ENCODE results near the gene TNFRSF6B.

TNFRSF6B gene

GRCh38 chr20:63686492-63687321 is 9.7 kb upstream of the TNFRSF6B start:
- peak in 1 of 5 donors; percentile 23 for DNase-seq

DNA sequence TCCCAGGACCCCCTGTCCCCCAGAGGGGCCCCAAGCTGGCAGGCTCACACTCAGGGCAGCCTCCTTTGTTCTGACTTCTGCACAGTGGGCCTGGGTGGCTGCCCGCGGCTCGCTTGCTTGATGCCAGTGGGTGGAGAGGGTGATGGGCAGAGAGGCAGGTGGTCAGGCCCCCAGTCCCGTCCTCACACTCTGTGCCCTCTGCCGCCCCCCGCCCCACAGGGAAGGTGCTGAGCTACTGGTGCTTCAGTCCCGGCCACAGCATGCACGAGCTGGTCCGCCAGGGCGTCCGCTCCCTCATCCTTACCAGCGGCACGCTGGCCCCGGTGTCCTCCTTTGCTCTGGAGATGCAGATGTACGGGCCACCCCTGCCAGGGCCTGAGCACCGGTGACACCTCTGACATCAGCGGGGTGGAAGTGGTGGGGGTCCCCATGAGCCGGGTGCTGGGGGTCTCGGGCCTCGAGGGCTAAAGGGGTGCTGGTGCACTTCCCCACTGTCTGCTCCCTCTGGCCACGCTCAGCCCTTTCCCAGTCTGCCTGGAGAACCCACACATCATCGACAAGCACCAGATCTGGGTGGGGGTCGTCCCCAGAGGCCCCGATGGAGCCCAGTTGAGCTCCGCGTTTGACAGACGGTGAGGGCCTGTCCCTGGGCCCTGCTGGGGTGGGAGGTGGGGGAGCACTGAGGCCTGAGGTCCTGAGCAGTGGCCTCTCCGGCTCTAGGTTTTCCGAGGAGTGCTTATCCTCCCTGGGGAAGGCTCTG is 8.9 kb upstream of the TNFRSF6B start:
- DNase-seq, result no peak

DNA sequence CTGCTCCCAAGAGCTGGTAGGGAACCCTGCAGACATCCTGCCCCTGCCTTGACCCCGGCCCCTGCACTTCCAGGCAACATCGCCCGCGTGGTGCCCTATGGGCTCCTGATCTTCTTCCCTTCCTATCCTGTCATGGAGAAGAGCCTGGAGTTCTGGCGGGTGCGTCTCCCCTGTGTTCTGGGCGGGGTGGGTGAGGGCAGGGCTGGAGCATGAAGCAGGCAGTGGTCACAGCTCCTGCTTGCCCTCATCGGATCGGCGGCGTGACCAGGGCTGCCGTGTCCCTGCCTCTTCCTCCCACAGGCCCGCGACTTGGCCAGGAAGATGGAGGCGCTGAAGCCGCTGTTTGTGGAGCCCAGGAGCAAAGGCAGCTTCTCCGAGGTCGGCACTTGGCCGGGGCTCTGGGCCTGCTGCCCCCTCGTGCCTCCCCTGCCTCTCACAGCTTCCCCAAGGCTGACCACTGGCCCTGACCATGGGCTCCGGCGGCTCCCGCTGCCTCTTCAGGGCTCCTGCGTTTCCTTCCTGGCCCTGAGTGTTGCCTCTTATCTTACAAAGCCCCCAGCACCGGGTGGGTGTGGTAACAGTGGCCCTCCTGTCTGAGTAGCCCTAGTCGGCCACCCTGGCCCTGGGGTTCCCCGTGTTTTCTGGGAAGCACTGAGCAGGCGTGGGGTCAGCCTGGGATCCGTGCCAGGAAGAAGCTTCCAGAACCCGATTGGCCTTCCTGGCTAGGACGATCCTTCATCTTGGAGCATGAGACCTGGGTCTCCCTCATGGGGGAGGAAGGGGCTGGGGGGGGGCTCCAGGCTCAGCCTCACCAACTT is 8.0 kb upstream of the TNFRSF6B start:
- no peak for DNase-seq

- no peak for DNase-seq
These were observed 7.1 kb upstream of the TNFRSF6B start for GRCh38 chr20:63689046-63690002.

DNA sequence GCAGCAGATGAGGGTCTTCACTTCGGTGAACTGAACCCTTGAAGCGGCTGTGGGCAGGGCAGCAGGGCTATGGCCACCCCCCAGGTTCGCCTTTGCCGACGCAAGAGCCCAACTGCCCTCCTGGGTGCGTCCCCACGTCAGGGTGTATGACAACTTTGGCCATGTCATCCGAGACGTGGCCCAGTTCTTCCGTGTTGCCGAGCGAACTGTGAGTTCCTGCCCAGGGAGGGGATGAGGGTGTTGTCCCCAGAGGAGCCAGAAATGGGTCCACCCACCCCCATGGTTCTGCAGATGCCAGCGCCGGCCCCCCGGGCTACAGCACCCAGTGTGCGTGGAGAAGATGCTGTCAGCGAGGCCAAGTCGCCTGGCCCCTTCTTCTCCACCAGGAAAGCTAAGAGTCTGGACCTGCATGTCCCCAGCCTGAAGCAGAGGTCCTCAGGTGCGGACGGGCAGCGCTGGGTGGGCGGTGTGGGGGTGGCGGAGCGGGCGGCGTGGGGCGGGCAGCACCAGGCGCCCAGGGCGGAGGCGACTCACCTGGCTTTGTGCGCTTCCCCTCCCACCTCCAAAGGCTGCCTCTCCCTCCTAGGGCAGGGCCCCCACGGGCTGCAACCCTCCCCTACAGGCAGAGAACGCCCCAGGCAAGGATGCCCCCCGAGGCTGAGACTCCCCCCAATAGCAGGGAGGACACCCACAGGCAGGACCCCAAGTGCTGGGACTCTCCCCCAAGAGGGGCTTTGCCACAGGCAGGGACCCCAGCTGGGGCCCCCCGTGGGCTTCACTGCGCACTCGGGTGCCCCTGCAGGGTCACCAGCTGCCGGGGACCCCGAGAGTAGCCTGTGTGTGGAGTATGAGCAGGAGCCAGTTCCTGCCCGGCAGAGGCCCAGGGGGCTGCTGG is 6.2 kb upstream of the TNFRSF6B start:
- DNase-seq, result no peak

DNA sequence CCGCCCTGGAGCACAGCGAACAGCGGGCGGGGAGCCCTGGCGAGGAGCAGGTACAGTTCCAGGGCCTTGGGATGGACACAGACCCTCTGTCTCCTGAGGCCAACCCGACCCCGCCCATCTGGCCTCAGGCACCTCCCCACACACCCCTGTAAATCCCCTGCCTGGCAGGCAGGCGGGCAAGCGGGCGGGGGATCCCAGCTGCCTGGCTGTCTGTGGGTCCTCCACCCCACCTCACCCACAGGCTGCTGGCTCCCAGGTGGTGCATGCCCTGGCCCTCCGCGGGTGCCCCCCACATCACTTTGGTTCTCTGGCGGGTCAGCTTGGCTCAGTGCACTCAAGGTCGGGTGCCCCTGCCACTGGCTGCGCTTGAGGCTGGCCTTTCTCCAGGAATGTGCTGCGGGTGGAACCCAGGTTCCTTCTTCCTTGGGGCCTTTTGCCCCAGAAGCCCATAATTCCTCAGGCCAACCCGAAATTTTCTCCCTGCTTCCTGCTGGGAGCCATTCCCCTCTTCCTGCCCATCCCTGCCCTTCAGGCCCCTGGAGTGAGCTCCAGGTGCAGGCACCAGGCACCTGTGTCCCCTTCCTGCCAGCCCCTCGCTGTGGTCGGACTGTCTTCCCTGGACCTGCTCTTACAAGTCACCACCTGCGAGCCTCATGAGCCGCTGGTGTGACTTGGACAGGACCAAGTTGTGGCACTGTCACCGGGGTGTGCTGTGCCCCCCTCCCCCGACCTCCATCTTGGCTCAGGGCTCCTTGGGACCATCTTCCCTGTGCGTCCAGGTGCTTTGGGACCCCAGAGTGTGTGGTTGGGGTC is 5.3 kb upstream of the TNFRSF6B start:
- DNase-seq, result no peak

GRCh38 chr20:63691711-63692435 is 4.6 kb upstream of the TNFRSF6B start:
- DNase-seq, result no peak

- no peak for DNase-seq
These were observed 3.9 kb upstream of the TNFRSF6B start for GRCh38 chr20:63692436-63693082.

- peak in 1 of 5 donors; percentile 11 for DNase-seq
These were observed 3.2 kb upstream of the TNFRSF6B start for GRCh38 chr20:63693083-63693732.

GRCh38 chr20:63693733-63694583 is 2.5 kb upstream of the TNFRSF6B start:
- DNase-seq, result peak in 1 of 5 donors; percentile 8

DNA sequence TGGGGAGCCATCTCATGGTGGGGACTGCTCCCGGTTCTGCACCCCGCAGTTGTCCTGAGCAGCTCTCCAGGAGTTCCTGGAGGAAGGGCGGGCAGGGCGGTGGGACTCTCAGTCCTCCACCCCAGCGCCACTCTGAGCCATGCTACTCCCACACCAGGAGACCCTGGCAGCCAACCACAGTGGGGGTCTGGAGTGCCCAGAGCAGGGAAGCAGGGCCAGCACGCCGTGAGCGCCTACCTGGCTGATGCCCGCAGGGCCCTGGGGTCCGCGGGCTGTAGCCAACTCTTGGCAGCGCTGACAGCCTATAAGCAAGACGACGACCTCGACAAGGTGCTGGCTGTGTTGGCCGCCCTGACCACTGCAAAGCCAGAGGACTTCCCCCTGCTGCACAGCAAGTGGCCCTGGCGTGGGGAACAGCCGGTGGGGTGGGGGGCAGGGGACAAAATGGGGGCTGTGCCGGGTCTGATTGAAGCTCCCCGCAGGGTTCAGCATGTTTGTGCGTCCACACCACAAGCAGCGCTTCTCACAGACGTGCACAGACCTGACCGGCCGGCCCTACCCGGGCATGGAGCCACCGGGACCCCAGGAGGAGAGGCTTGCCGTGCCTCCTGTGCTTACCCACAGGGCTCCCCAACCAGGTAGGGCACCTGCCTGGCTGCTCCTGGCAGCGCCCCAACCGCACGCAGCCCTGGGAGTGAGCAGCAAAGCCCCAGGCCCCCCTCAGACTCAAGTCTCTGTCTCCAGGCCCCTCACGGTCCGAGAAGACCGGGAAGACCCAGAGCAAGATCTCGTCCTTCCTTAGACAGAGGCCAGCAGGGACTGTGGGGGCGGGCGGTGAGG is 1.6 kb upstream of the TNFRSF6B start:
- DNase-seq, result peak in 1 of 5 donors; percentile 11

- DNase-seq, result peak in 1 of 5 donors; percentile 12
These were observed 787 bp upstream of the TNFRSF6B start for GRCh38 chr20:63695424-63696305.

DNA sequence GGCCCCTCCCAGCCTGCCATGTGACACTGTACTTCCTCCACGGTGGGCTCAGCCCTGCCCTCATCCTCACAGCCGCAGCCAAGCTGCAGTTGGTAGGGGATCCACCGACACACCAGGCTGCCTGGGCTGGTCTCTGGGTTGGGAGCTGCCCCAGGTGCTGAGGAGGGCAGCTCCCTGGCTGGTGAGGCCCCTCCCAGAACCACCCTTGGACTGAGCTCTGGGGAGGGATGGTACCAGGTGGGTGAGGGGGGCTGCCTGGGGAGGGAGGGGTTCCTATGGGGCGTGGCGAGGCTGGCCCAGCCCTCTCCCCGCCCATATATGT is 185 bp upstream of the TNFRSF6B start:
- no peak for DNase-seq

DNA sequence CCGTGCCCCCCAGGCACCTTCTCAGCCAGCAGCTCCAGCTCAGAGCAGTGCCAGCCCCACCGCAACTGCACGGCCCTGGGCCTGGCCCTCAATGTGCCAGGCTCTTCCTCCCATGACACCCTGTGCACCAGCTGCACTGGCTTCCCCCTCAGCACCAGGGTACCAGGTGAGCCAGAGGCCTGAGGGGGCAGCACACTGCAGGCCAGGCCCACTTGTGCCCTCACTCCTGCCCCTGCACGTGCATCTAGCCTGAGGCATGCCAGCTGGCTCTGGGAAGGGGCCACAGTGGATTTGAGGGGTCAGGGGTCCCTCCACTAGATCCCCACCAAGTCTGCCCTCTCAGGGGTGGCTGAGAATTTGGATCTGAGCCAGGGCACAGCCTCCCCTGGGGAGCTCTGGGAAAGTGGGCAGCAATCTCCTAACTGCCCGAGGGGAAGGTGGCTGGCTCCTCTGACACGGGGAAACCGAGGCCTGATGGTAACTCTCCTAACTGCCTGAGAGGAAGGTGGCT is 960 bp downstream of the TNFRSF6B start:
- no peak for DNase-seq
